Measurements from ENCODE around the gene FAN1. TPM values are rescaled to one million over a fixed set of nuclear protein-coding genes. Genes with fewer than 3 reads are reported as not detected.

Gene FAN1
- 12.2 and 13.6 TPM in 2 replicates for total RNA-seq

DNA sequence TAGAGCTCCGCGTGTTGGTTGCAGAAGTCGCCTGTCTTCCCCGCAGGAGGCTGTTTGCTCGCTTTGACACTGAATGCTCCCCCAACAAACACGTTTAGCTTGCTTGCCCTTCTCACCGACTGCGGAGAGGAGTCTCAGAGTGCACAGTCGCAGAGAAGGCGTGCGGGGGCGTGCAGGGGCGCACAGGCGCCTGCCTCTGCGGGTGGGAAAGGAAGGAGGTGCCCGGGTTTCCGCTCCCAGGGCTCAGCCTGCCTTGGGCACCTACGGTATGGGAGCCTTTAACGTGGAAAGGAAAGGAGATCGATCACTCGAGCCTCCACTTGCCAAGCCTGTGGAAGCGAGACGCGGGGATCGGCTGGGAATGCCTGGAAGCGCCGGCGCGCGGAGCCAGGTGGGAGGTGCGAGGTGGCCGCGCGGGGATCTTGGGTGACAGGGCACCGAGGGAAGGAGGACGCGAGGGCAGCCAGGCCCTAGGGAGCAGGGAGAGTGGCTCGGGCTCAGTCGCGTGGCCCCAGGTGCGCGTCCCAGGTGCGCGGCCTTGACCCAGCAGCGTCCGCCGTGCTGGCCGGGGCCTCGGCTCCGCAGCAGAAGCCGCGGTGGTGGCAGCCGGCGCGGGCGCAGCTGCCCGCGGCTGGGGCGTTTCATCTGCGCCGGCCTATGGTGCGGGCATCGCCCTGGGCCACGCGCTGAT is at the start of gene FAN1:
Gene FAN1, plus strand, starts transcription at position 419 of the 691 bp plus-strand sequence. CDS start 749 bp downstream, outside the sequence.

DNA sequence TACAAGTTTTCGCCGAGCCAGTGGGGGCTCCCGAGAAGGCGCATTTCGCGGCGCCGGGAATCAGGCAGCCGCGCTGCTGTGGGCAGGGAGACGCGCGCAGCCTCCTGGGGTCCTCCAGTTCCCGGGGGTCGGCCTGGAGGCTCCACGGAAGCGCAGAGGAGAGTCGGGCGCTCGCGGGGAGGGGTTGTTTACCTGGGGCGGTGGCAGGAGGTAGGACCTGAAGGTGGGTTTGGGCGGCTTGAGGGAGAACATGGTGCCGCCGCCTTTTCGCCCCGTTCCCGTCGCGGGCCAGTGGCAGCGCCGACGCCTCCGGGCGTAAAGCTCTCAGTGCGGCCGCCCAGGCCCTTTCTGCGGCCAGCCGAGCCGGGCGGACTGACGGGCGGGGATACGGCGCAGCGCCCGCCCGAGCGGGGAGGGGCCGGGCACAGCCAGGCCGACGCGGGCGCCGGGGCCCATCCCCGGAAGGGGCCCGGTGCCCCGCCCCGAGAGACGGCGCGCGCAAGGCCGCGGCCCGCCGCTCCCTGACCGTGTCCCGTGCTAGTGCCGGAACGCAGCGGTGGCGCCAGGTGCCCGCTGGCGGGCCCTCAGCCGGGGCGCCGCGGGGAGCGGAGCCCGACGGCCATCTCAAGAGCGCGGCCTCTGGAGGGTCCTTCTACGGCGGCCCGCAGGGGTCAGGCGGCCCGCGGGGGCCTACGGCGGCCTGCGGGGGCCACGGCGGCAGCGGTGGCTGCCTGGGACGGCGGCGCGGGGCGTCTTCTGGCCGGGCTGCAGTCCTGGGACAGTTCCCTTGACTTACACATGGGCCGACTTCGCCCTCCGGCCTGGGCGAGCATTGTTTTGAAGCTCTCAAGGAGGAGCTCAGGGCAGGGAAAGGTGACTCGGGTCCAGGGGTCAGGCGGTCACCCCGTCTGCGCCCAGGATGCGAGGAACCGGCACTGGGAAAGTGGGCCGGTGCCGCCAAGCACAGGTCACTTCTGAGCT is 87.8 kb downstream of the FAN1 start, which contains the start of gene MTMR10:
Gene MTMR10, minus strand, starts transcription at position 374 of the 981 bp plus-strand sequence. Its CDS starts 122 bp downstream, at position 252.

Other genes with a start within 250 kb of the FAN1 start
- 18.6 and 25.4 TPM in 2 replicates for gene MTMR10, start 87.7 kb downstream of the FAN1 start, total RNA-seq
- gene TRPM1, start 197.8 kb downstream of the FAN1 start, total RNA-seq: not detected in 2 replicates

Measured in aortic smooth muscle cell (primary cell).